Ishikawa (cell line): Measurements from ENCODE around the gene CADM3.

Experiments used
- CEBPB ChIP-seq: IDR thresholded peaks from 2 replicates; pipeline ENCODE4 v1.6.1; 2012
- CREB1 ChIP-seq: IDR thresholded peaks from 2 replicates; pipeline ENCODE4 v1.6.1; 2012; ENCODE audit warnings: low read depth
- EP300 ChIP-seq: IDR thresholded peaks from 2 replicates; pipeline ENCODE4 v1.6.1; 2012; ENCODE audit warnings: borderline replicate concordance
- FOXM1 ChIP-seq: IDR thresholded peaks from 2 replicates; pipeline ENCODE4 v1.6.1; 2012; ENCODE audit warnings: low read depth, borderline replicate concordance
- MAX ChIP-seq: IDR thresholded peaks from 2 replicates; pipeline ENCODE4 v1.6.1; 2012
- NFIC ChIP-seq: IDR thresholded peaks from 2 replicates; pipeline ENCODE4 v1.6.1; 2012
- RAD21 ChIP-seq: IDR thresholded peaks from 2 replicates; pipeline ENCODE4 v1.6.1; 2012; ENCODE audit warnings: low read depth
- REST ChIP-seq: IDR thresholded peaks from 2 replicates; pipeline ENCODE4 v1.6.1; 2012; ENCODE audit warnings: low read depth, mild to moderate bottlenecking
- TAF1 ChIP-seq: IDR thresholded peaks from 2 replicates; pipeline ENCODE4 v1.6.1; 2012; ENCODE audit warnings: low read depth, mild to moderate bottlenecking
- TCF12 ChIP-seq: IDR thresholded peaks from 2 replicates; pipeline ENCODE4 v1.6.1; 2012; ENCODE audit warnings: low read depth

CADM3 gene

DNA sequence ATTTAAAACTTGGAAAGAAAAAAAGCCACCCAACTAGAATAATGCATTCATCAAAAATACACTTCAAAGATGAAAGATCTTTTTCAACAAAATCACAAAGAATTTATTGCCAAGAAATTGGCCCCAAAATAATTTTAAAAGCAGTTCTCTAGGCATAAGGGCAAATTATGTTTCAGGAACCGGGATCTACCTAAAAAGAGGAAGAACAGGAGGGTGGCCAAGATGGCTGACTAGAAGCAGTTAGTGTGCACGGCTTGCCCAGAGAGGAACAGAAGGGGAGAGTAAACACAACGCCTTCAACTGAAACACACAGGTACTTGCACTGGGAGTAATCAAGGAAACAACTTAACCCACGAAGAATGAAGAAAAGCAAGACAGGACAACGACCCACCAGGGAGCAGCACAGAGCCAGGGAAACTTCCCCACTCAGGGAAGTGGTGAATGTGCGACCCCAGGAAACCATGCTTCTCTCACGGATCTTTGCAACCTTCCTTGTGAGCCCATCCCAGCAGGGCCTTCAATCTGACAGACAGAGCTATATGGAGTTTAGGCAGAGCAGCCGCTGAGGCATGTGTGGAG is 79.3 kb downstream of the CADM3 start:
- TF ChIP-seq CREB1 = no peak
- no peak for TF ChIP-seq EP300
- no peak for TF ChIP-seq FOXM1
- TF ChIP-seq REST = no peak
- TF ChIP-seq NFIC = no peak
- TF ChIP-seq TCF12 = no peak
- no peak for TF ChIP-seq CEBPB
- TF ChIP-seq TAF1 = no peak
- no peak for TF ChIP-seq RAD21
- TF ChIP-seq MAX = no peak
